ENCODE data around the gene DGCR2.
"Not testable (repeated sequence)": the region's sequence is repeated elsewhere in the genome, so short reads cannot be mapped to it uniquely, and the experiment has no call there.

Gene DGCR2

DNA sequence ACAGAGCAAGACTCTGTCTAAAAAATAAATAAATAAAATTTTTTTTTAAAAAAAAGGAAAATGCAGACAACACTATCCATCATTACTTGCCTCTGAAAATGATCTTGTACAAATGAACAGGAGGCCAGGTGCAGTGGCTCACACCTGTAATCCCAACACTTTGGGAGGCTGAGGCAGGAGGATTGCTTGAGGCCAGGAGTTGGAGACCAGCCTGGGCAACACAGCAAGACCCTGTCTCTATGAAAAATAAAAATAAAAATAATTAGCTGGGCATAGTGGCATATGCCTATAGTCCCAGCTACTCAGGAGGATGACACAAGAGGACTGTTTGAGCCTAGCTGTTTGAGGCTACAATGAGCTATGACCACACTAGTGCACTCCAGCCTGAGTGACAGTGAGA lies 49.4 kb downstream of the DGCR2 start:
- DNase-seq = not testable (repeated sequence)

DNA sequence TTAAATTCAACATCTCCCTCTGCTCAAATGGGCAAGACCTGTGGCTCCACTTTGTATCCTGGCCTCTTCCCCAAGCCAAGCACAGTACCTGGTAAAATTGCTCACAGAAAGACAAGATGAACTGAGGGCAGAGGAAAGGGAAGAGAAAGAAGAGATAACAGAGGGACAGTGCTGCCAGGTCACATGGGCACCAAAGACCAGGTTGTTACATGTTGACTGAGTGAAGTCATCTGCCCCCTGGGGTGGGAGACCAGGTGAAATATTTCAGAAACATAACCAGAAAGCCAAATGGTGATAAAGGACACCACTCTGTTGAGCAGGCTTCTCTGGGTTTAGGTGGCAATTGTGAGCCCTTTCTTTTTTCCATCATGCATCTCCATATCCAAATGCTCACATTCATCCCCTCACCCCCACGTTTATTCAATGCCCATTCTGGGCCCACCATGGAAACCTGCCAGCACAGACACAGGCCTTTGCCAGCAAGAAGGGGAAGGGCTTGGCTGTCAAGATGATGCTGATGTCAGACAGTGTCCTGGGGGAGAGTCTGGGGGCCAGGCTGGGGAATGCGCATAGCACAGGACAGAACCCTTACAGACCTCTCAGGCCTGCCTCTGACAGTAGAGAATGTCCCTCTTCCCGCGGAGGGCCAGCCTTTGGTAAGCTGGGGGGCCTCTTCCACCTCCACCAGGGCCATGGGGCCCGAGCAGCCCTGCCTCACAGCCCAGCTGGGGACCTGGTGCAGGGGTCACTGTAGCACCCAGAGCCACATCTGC lies 51.6 kb downstream of the DGCR2 start:
- no peak for DNase-seq

DNA sequence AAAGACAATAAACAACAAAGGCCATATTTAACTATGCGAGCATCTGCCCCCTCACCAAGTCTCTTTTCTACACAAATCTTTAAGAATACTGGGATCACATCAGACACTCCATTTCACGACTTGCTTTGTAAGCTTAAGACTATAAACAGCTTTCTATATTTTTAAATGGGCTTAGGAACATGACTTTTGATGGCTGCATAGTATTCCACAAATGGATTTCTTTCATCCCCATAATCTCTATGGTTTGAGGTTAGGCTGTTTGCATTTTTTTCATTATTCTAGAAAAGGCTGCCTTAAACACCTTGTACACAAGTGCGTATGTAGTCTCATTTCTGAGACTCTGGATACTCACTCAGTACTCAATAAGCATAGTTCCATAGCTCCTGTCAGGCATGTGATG lies 52.8 kb downstream of the DGCR2 start:
- DNase-seq = no peak

DNA sequence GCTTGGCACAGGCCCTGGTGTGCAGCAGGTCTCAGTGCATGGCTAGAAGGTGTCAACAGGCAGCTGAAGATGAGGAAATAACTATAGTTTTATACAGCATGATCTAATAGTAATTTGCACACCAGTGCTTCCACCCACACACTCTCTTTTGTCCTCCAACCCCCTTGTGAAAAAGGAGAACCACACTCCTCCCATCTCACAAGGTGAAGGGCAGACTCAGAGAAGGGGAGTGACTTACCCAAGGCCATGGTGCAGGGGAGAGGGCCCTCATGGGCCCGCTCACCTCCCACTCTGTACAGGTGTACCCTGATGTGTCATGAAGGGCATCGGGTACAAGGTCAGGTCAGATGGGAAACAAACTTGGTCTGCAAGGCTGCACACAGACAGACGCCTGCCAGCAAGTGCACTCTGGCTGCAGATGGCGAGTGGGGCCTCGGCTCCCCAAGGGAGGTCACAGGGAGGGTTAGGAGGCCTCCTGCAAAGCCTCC lies 53.4 kb downstream of the DGCR2 start:
- no peak for DNase-seq

DNA sequence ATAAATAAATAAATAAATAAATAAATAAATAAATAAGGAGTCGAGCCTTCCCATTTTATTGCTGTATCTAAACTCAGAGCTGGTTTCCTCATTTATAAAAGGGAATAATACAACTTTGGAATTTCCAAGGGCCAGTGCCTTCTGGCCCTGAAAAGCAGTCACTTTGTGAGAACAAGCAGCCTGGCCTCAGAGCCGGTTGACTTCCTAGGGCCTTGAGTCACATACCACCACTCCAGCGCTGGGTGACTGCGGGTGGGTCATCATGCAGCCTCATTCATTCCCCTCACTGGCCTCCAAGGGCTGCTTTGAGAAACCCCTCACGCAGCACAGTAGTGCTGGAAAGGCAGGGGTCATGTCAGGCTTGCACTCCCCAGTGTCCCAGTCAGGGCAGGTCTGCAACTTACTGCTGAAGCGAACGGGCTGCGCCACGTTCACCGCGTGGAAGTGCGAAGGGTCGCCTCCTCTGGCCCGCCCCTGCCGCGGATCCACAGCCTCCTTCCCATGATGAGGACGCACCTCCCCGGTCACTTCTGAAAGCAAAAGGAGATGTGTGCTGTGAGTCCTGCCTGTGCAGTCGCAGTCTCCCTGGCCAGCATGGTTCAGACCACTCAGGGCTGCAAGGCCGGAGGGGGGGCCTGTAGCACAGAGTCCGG lies 54.4 kb downstream of the DGCR2 start:
- DNase-seq = no peak

DNA sequence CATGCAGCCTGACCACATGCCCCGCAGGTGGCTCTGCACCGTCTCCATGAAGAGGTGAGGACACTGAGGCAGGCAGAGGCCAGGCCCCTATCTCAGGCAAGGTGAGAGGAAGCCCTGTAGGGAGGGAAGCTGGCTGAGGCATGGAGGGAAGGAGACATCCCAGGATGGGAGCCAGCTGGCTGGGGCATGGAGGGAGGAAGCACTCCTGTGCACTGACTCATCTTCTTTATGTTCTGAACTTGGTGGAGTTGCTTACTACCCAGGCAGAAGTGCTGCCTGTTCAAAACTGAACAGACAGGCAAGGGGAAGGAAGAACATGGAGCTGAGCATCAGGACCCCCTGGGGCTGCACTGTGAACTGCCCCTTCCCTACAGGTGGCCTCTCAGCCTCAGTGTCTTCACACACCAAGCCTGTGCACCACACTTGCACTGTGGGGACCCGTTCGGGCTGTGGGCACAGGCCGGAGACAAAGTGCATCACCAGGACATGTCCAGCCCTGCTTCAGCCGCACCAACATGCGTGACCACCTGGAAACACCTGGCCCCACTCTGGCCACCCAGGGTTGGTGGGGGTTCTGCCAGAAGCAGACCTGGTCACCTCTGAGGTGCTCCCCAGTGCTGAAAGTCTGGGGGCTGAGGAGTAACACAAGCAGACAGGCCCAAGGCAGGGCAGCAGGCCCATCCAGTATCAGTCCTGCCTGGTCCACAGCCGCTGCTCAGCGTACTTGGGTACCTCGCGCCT lies 55.5 kb downstream of the DGCR2 start:
- DNase-seq = no peak

DNA sequence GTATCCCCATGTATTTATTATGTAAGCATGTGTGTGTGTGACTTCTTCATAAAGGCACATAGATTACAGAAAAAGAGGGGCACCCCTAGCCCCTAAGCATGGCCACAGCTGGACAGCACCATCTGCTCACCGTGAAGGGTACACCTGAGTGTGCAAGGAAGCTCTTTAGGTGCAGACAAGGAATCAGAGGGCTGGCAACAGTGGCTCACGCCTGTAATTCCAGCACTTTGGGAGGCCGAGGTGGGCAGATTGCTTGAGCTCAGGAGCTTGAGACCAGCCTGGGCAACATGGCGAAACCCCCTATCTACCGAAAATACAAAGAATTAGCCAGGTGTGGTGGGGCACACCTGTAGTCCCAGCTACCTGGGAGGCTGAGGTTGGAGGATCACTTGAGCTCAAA lies 56.3 kb downstream of the DGCR2 start:
- no peak for DNase-seq

DNA sequence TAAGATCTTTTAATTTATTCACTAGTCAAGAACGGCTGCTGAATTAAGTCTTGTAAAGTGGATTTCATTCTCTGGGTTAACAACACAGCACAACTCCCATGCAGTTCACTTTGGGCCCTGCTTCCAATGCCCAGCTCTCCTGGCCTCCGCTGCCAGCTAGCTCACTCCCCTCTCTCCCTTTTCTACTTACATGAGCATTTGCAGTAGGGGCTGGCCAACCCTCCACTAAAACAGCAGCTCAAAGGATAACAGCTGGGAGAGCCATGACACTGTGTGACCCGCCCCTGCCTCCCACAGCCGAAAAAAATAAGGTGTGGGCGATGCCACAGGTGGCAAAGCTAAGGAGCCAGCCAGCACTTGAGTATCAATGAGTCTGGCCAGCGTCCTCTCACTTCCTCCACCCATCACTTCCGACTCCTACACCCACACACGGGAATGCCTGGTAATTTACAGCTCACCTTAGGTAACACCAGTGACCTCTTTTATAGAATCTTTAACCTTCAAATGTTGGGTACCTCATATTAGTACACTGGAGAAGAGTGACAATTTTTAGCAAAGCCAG lies 56.8 kb downstream of the DGCR2 start:
- DNase-seq = no peak

DNA sequence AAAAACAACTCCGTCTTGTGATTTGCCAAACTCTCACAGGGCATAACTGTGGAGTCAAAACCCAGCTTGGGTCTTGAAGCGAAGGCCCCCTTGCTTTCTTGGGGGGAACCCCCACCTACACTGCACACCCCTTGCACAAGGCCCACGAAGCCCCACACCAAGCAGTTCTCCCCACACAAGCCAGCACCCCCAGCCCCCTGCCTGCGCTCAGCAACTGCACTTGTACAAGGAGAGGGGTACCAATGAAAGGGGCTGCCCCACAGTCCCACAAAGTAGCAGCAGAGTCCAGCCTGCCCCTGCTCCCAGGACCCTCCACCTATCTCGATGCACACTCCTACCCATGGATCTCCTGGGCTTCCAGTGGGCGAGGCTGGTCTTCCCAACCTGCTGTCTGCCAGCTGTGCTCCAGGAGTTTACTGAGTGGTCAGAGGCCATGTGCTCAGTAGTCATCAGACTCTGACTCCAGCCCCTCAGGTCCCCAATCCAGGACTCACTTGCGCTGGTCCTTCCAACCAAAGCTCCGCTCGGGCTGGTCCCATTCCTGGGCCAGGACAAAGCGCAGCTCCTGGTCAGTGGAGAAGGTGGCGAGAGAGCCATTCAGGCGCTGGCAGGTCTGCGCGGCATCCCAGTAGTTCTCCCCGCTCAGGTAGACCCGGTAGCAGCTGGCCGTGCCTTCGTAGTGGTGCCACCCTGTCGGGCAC lies 57.7 kb downstream of the DGCR2 start:
- no peak for DNase-seq

DNA sequence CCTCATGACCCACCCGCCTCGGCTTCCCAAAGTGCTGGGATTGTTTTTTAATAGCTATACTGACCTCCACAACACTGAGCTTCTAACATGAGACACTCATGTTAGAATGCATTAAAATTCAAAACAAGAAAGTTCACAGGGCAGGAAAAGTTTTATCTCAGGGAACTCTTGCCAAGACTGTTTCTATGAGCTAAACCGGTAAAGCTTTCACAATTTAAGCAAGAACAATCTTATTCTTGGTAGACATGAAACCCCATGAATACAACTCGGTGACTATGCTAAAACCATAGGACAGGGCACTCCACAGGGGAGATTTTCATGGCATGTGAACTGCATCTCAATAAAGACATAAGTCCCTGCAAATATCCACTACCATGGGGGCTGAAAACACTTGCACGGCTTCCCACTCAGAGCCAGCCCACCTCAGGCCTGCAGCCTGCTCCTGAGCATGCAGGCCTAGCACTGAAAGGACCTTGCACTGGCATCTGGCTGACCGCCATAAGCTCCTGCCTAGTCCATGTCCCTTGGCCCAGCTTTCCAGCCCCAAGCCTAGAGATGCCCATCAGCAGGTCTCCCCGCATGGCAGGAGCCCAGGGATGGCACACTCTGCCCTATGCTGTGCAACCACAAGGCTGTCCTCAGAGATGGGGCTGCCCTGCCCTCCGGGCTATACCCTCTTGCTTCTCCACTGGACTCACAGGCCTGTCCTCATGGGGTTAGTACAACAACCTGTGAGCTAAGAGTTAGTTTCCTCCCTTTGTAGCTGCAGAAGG lies 58.4 kb downstream of the DGCR2 start:
- no peak for DNase-seq

DNA sequence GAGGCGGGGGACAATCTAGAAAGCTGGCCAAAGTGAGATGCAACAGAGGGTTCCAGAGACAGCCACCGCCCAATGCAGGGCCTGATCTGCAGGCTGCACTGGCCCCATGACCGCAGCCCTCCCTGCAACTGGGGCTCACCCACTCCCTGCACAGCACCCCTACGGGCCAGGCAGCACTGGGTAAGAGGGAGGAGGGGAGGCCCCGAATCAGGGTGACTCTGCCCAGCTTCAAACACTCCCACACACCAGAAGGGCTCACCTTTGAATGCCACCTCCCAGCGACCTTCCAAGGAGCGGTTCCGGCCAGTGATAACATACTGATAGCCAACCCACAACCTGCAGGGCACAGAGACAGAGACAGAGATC lies 59.3 kb downstream of the DGCR2 start:
- DNase-seq = no peak

DNA sequence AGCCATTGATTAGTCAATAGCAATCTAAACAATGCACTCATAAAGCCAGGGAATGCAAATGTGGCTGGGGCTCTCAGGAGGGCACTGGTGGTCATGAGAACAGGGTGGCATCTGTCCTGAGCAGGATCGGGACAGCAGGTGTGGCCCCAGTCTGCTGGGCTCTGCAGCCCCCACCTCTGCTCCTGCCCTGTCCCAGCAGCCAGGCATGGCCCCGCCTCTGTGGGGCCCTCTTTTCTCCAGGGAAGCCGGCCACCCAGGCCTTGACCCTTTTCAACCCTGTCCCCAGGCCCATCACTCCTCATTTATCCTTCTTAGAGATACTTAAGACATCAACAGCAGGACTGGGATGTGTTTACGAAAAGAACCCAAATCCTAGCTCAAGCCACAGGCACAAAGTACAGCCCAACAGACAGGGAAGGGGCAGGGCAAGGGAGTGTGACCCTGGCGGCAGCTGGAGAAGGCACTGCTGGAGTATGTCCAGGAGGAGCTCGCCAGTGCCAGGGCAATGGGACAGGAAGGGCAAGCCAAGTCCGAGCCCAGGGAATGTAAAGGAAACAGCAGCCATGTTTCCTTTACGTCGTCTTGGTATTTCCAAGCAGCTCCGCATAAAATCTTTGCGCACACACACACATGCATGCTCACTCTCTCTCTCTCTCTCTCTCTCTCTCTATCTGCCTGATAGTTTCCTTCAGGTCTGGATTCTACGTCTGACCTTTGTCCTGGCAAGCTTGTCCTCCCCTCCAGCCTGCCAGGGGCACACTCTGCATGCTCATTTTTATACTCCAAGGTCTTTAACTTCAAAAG lies 59.9 kb downstream of the DGCR2 start:
- no peak for DNase-seq

DNA sequence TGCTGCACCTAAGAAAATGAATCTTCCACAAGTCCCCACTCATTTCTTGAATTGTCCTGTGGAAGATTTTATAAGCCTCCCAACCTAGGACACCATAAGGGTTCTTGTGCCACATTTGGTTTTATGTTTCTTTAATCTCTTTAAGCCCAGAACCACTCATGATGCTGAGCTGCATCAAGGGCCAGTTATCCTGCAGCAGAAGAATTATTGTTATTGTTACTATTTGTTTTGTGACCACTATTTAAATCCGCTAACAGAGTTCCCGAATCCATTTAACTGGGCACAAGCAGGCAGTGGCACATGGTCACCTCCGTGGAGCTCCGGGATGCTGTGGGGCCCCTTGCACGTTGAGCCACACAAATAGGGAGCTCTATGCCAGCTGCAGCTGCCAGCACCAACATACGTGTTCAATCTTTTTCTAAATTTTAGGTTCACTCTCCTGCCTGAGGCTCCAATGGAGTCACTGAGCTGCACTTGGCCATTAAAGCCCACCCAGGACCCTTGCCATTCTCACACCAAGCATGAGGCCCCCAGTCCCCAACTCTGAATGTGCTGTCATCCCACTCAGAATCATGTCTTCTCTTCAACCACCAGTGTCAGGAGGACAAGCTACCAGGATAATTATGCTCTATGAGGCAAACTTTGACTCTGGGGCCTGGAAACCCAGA lies 60.6 kb downstream of the DGCR2 start:
- DNase-seq = no peak

DNA sequence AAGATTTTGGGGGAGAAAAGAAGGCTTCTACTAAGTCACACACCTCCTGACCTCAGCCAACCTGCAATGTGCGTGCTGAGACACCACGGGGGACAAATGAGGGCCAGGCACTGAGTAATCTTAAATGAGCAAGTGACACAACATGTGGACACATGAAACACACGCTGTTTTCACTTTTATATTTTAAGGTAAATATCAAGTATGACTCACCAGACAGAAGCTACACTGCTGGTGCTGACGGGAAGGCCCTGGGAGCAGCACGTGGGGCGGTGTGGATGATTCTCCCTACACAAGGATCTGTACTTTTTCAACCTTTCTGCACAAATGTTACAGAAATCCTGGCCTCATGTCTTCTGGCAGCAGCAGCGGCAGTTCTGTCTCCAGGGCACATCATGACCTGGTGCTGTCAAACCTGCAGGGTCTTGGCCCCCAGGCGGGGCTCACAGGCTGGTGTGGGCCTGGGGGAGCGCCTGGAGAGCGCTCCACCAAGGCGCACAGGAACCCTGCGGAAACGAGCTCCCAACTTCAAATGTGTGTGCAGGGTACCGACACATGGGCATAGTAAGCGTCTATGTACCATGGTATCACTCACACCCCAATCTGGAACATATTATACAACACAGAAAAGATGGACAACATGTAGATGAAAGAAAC lies 61.7 kb downstream of the DGCR2 start:
- DNase-seq = no peak

DNA sequence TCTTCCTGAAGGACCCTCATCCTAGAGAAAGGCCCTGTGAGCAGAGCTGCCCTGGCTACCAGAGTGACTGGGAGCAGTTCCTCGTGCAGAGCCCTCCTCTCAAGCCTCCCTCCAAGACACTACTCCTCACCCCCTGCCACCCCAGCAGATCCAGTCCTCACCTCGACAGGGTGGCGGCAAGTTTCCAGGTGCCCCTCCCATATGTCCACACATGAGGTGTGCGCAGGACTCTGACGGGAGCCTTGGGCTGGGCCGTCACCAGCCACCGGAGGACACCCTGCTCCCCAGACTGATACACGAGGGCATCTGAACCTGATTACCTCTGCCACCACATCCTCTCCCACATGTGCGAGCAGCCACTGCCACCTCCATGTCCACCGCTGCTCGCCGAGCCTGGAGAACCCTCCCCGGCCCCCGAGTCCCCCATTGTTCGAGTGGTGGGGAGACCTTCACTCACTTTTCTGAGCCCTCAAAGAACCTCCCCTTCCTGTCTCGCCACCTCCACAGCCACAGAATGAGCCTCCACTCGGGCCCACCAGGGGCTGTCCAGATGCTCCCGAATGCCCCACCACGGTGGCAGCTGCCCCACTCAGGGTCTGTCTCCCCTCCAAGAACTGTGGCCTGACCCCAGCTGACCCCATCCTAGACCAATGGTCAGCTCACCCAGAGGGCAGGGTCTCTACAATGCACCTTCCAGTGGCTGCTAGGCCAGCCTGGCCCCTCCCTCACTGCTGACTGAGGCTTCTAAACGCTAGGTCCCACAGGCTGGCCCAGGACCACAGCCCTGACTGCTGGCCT lies 62.5 kb downstream of the DGCR2 start:
- no peak for DNase-seq

DNA sequence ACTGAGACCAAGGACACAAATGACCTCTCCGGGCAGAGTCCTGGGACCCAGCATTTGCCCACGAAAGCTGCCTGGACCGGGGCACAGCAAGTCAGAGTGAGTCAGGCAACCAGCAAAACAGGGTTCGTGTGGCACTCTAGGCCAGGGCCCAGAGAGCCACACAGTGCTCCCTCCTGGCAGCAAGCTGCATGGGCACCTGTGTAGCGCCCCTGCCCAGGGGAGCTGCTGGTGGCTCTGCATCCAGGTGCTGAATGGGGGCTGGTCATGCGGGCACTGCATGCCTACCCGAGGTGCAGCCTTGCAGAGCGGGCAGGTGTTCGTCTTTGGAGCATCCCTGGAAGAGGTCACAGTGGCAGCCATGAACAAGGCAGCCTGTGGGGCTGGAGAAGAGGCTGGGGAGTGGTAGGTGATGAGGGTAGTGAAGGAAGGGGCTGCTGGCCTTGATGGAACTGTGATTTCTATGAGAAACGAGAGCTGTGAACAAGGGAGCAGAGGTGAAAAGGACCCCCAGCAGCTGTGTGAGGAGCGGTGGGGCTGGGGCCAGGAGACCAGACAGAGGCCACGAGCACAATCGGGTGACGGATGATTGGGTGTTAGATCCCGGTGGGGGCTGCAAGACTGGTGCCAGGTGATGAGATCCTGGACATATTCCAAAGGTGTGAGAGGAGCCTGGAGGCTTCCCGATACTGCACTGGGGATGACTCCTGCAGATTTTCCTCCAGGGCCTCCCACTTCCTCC lies 63.3 kb downstream of the DGCR2 start:
- DNase-seq = no peak

DNA sequence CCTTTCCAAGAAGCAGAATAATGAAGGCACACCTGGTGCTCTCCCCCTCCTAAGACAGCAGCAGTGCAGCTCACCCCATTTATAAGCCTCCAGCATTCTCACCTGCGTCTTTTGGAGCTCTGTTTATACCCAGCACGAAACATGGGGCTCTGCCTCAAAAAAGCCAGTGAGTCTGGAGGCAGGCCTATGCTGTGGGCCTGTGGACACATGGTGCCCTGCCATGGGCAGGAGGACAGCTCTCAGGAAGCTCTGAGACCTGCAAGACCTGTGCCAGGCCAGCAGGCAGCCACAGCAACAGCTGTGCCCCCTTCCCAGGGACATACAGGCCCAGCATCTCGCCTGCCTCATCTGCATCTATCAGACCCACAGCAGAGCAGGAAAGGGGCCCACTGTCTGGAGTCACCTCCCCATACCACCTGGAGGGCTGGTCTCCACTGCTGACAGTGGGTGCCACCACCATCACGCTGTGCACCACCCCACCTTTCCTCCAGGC lies 64.2 kb downstream of the DGCR2 start:
- no peak for DNase-seq

DNA sequence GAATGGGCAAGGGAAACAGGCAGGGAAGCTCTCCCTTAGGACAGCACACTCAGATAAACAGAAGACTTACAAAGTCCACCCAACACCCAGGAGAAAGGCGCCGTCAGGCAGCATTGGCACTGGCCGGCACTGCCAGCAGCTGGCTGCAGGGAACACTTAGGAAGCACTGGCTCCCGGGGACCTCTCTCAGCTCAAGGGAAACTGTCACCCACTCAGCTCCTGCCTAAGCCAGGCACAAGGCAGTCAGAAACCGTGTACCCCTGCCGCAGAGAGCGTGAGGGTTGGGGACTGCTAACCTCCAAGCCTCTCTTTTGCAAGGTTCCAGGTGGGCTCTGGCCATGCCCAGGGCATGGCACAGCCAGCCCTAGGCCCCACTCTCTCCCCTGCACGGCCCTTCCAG lies 64.7 kb downstream of the DGCR2 start:
- no peak for DNase-seq

Measured in KG1 (cell line).